NCI-H2081 treated with DMSO at 0.1 percent for 48 hours (cell line): Measurements from ENCODE around the gene TPSAB1.
"Not testable (repeated sequence)": the region's sequence is repeated elsewhere in the genome, so short reads cannot be mapped to it uniquely, and the experiment has no call there.

ENCODE experiments used
- DNase-seq: peaks from one replicate; lab custom pipeline; 2025; lab: John Stamatoyannopoulos, UW

Gene TPSAB1

DNA sequence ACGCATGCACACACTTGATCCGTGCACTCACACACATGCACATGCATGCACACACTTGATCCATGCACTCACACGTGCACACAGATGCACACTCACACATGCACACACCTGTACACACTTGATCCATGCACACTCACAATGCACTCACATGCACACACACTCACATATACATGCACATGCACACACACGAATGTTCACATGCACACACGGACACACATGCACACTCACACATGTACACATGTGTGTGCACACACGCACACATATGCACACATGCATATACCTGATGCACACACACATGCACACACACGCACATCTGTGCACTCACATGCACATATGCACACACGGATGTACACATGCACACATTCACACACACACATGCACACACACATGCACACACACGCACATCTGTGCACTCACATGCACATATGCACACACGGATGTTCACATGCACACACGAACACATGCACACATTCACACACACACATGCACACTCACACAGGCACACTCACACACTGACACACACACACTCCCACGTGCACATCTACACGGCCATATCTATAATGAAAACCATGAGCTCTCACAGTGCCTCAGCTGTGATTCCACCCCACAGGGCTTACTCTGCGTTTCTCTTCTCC is 7.5 kb downstream of the TPSAB1 start:
- not testable (repeated sequence) for DNase-seq

DNA sequence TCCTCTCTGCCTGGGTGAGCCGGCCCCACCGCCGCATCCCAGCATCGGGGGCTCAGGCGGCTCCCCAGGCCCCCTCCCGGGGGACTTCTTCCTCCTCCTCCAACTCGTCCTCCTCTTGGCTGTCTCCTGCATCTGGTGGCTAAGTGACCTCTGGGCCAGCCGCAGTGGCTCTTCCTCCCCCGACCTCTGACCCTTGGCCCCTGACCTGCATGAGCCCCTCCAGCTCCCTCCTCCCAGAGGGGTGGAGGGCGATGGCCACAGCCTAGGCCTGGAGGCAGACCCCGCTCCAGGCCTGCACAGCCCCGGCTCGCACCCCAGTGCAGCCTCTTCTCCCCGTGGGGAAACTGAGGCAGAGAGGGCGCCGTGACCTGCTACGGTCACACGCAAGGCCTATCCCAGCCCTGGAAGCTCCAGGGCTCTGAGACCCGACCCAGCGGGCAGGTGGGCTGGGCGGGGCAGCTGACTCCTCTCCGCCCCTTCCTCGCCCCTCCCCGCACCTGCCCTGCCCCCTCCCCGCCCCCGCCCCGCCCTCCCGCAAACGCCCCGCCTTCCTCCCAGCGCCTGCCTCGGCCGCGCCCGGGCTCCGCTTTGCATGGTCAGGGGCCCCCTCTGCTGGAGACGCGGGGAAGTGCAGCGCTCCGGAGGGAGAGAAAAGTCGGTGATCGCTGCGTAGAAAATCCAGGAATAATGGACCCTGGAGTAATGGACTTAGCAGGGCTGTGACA is 8.7 kb downstream of the TPSAB1 start:
- not testable (repeated sequence) for DNase-seq

DNA sequence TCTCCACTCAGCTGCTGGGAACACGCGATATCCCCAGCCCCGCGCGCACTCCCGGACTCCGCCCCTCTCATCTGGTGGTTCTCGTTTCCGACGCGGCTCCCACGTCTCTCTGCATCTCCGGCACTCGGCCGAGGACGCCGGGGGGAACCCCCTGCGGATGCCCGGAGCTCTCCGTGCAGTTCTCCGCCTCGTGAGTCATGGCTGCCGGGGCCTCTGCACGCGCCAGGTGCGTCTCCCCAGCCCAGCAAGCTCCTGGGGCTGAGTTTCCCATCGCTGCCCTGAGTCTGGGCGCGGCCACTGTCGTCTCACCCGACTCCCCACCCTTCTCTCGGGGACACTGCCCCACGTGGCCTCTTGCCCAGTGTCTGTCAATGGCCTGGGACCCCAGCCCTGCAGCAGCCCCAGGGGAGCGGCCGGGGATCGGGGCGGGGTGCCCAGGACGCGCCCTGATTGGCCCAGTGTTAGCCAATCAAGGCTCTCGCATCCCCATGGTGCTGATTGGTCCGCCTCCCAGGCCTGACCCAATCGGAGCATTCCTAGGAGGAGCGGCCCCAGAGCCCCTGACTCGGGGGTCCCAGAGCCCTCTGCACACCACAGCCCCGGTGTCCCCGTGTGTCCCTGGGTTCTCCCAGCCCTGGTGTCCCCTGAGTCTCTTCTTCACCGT is 13.3 kb downstream of the TPSAB1 start:
- DNase-seq = not testable (repeated sequence)

DNA sequence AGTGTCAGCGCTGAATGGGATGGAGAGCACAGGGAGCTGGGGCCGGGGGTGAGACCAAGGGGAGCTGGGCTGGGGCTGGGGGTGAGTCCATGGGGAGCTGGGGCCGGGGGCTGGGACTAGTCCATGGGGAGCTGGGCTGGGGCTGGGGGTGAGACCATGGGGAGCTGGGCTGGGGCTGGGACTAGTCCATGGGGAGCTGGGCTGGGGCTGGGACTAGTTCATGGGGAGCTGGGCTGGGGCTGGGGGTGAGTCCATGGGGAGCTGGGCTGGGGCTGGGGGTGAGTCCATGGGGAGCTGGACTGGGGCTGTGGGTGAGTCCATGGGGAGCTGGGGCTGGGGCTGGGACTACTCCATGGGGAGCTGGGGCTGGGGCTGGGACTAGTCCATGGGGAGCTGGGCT is 14.3 kb downstream of the TPSAB1 start:
- not testable (repeated sequence) for DNase-seq

DNA sequence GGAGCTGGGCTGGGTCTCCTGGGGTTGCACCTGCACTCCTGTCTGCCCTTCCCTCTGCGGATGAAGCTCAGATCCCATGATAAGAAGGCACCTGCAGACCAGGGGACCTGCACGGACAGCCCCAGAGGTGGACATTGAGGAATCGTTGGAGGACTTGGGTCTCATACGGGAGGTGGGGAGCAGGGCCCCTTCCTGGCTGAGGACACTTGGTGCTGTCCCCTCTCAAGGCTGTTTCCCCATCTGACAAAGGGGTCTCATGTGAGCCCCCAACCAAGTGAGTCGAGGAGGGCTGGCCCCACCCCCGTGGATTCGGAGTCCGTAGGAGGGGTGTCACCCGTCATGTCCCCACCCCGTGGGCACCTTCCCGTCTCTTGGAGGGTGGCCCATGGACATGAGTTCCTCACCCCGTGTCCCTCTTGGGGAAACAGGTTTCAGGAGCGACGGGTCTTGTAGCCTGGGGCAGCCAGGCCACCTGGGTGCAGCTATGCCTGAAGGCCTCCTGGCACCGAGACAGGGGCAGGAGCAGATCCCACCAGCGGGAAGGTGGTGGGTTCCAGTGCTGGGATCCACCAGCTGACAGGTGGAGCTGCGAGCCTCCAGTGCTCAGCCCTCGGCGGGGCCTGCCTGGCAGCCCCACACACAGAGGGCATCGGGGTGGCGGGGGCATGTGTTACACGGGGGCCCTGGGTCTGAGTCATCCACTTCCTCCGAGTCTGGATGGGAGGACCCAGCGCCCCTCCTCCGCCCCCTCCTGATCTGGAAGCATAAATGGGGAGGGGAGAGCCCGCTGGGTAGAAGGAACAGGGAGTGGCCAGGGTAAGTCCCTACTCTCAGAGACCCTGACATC is 15.0 kb downstream of the TPSAB1 start, which contains the start of gene TPSD1:
TSS of gene TPSD1 (plus strand) at position 794 of the 847 bp plus-strand sequence. CDS start 212 bp downstream, outside the sequence.
- not testable (repeated sequence) for DNase-seq

DNA sequence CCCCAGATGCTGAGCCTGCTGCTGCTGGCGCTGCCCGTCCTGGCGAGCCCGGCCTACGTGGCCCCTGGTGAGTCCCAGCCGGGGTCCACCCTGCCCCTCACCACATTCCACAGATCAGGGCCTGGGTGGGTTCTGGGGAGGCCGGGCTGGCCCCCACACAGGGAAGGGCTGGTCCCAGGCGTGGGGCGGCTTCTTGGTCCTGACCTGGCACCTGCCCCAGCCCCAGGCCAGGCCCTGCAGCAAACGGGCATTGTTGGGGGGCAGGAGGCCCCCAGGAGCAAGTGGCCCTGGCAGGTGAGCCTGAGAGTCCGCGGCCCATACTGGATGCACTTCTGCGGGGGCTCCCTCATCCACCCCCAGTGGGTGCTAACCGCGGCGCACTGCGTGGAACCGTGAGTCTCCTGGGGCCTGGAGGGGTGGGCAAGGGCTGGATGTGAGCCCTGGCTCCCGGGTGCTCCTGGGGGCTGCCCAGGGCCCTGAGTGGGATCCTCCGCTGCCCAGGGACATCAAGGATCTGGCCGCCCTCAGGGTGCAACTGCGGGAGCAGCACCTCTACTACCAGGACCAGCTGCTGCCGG is 15.9 kb downstream of the TPSAB1 start:
- not testable (repeated sequence) for DNase-seq

DNA sequence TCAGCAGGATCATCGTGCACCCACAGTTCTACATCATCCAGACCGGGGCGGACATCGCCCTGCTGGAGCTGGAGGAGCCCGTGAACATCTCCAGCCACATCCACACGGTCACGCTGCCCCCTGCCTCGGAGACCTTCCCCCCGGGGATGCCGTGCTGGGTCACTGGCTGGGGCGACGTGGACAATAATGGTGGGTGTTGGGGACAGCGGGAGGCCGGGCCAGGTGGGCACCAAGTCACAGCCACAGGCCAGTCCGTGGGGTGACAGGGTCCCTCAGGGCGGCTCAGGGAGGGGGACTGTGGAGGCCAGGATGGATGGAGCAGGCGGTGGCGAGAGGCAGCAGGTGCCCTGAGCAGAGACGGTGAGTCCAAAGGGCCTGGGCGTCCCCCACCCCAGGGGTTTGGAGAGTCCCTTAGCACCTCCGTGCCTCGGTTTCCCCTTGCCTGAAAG is 16.4 kb downstream of the TPSAB1 start:
- DNase-seq = no peak

DNA sequence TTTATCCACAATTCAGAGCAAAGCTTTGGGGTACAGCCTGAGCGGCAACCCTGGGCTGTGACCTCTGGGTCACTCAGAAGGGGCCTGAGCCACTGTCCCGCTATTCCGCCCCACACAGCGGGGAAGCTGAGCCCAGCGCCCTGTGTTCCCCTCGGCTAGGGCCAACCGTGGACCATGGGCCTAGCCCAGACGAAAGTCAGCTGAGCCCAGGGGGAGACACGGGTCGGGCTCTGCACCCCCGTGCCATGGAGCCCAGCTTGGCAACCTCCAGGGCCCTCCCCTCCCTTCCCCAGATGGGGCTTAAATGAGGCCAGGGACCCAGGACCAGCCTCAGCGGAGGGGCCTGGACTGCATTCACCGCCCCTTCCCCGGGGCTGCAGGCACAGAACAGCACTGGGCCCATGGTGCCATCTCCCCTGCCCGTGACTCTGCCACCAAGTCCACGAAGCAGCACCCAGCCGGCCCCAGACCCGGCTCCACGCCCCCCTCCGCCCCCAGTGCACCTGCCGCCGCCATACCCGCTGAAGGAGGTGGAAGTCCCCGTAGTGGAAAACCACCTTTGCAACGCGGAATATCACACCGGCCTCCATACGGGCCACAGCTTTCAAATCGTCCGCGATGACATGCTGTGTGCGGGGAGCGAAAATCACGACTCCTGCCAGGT is 17.2 kb downstream of the TPSAB1 start:
- DNase-seq = no peak

DNA sequence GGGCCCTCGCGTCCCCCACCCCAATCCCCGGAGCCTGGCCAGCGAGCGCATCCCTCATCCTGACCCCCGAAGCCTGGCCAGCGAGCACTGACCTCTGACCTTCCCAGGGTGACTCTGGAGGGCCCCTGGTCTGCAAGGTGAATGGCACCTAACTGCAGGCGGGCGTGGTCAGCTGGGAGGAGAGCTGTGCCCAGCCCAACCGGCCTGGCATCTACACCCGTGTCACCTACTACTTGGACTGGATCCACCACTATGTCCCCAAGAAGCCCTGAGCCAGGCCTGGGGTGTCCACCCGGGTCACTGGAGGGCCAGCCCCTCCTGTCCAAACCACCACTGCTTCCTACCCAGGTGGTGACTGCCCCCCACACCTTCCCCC is 17.7 kb downstream of the TPSAB1 start:
- no peak for DNase-seq

DNA sequence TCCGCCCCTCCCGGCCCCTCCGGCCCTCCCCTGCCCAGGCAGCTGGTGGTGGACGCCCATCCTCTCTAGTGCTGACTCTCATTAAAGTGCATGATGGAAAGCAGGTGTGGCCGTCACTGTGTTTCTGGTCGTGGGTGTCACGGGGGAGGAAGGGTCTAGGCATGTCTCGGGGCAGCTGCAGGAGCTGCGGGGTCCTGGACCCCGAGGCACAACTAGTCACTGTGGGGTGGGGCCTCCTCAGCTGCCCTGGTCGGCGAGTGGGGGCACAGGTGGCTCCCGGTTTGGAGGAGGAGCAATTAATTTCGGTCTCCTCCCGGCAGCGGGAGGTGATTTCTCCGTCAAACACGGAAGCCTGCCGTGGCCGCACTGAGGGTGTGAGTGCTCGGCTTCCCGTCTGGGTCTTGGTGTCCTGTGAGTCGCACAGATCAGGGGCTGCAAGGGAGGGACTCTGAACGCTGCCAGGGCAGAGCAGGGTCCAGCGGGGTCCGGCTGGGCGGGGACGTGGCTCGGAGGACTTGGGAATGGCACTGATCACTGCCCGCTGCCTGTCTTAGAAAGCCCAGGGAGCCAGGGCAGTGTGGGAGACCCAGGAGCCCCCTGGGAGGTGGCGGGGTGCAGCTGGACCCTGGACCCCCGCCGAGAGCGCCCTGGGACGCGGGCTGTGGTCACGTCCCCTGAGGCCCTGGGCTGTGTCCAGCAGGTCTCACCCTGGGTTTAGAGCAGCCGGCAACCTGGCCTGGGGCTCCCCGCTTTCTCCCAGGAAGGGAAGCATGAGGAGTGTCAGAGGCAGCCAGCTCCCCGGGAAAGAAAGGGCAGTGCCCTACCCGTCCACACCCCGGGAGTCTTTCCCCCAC is 18.6 kb downstream of the TPSAB1 start:
- DNase-seq = no peak

DNA sequence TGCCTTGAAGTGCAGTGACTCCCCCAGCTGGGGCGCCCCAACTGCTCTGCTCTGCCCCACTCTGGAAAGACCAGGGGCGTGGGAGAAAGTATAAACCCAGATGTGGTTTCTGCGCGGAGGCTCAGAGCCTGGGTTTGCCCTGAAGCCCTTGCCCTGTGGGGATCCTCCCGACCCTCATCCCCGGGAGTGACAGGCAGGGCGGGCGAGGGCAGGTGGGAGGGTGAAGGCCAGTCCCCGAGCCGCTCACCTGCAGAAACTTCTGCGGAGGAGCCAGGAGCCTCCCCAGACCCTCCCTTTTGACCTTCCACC is 19.2 kb downstream of the TPSAB1 start:
- no peak for DNase-seq

DNA sequence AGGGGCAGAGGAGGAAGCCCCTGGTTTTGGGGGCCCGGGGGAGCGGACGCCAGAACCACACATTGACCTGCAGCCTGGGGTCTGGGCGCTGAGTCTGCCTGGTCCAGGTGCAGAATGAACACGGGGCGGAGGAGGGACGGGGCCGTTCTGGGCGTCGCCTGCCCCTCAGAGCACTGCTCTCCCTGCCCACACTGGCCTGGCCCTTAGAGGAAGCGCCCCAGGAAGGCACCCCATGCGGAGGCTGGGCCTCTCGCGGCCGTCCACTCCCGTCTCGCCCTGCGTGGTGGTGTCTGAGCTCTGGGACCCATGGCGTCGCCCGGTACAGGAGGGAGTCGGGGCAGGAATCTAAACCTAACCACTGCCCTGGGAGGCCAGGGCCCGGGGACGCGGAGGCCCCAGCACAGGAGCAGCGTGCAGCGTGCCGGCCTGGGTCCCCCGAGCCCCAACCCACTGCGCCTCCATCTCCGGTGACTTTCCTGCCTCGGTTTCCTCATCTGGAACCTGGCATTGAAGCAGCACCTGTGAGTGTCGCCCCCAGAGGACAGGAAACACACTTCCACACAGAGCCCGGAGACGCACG is 19.7 kb downstream of the TPSAB1 start:
- DNase-seq = no peak

DNA sequence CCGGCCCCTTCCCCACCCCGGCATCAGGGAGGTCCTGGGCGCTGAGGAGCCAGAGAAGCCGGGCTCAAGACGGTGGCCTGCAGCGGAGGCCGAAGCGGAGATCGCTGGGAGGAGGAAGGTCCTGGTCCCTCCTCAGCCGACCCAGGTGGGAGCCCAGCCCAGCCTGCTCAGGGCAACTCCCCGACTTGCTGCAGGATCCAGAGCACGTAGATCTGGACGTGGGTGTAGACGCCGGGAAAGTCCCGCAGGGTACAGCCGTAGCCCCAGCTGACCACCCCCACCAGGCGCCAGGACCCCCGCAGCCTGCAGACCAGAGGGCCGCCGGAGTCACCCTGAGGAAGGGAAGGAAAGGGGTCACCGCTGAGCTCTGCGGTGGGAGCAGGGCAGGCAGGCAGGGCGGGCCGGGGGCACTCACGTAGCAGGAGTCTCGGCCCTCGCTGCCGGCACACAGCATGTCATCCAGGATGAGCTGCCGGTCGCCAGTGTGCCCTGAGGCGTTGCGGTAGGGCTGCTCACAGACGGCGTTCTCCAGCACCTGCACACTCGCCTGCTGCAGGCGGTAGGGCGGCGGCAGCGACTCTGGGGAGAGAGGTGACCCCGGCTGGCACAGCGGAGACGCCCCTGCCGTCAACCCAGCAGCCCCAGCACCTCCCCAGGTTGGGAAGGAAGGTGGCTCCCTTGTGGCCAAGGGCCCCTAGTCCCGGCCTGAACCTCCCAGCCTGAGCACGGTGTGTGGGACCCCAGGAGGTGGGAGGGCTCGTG is 20.8 kb downstream of the TPSAB1 start:
- no peak for DNase-seq

DNA sequence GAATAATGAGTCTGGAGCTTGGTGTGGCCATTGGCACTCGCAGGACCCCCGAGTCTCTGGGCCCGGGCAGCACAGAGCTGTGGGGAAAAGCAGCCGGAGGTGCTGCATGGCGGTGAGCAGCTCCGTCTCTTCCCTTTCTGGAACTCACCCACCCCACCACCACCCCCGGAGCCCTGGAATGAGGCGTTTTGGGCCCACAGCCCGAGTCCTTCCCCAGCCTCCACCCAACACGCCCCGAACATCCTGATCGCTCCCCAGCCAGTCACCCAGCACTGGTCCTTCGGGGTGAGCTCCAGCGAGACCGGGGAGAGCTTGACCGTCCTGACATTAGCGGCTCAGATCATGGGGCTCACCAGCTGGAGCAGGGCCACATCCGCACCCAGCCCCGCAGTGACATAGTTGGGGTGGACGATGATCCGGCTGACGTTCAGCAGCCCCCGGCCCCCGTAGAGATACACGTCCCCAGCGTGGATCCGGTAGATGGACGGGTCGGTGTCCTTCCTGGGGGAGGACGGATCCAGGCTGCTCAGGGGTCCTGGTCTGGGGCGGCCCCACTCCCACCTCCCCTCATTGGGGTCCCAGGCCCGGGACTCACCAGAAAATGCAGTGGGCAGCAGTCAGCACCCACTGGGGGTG is 21.8 kb downstream of the TPSAB1 start:
- DNase-seq = no peak

DNA sequence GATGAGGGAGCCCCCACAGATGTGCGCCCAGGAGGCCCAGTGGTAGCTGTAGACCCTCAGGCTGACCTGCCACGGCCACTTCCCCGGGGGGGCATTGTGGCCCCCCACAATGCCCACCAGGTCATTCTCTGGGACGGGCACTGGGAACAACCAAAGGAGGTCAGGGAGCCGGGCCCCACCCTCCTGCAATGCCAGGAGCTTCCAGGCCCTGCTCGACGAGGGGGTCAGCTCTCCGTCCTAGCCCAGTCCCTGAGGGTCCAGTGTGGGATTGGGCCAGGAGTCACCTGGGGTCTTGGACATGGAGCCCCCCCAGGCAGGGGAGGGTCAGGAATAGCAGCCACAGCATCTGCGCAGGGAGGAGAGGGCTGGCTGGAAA is 22.3 kb downstream of the TPSAB1 start:
- DNase-seq = no peak

DNA sequence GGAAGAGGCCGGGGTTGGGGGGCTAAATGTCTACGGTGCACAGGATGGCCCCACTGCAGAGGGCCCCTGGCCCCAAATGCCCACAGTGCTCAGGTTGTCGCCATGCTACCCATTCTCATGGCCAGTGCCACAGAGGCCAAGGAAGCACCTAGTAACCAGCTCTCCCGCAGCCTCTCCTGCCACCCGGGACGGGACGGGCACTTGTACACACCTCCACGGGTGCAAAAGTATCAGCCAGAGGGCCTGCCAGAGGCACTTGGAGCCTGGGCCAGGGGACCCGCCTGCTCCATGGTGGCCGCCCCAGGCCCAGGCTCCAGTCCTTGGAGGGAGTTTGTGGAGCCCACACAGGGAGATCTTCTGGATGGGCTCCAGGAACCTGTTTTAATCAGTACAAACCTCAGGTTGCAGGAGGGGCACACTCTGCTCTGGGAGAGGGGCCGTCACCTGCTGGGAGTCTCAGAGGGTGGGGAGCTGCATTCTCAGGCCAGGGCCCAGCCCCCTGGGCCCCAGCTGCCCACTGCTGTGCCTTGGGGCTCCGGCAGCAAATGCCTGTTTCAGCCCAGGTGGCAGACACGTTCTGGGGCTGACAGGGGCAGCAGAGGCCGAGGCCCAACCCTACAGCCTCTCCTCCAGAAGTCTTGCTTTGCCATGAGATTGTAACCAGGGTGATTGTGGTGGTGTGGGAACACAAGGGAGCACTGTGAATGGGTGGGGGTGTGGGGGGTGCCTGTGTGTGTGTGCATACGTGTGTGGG is 23.3 kb downstream of the TPSAB1 start:
- DNase-seq = no peak

DNA sequence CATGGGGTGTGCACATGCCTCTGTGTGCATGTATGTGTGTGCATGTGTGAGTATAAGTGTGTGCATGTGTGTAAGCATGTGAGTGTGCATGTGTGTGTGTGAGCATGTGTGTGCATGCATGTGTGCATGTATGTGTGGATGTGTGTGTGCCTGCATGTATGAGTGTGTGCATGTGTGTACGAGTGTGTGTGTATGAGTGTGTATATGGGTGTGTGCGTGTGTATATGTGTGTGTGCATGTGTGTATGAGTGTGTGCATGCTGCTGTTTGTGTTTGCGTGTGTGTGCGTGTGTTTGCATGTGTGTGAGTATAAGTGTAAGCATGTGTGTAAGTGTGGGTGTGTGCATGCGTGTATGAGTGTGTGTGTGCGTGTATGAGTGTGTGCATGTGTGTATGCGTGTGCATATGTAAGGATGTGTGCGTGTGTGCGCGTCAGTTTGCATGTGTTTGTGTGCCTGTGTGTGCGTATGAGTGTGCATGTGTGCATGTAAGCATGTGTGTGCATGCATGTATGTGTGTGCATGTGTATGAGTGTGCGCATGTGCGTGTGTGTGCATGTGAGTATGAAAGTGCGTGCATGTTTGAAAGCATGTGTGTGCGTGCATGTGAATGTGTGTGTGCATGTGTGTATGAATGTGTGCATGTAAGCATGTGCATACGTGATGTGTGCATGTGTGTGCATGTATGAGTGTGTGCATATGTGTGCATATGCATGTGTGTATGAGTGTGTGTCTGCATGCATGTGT is 24.0 kb downstream of the TPSAB1 start:
- DNase-seq = no peak
